Naive thymus-derived CD8-positive, alpha-beta T cell (primary cell): ENCODE results near the gene NUMA1. TPM values are rescaled to one million over a fixed set of nuclear protein-coding genes. Genes with fewer than 3 reads are reported as not detected.
A peak's percentile ranks its signal among the peaks of the same experiment; 100 is the strongest.

Experiments used
- ATAC-seq, 2 donors: fragments of 150-1000 bp; cut with Tn5 transposase in 1 of 2; sonication (Bioruptor Pico), chemical (Tn5 transposase) in 1 of 2; 1 replicate in 1 of 2; 2 replicates in 1 of 2; pipeline ENCODE4 v1.10.0; 2021; ENCODE audit warnings: mild to moderate bottlenecking in 2 of 2, moderate library complexity in 2 of 2
- POLR2A ChIA-PET: fragments of 350-600 bp; sonication (Branson Sonifier 250); formaldehyde crosslinking; loops from one replicate; lab custom pipeline; 2021; ENCODE audit warnings: antibody characterized with exemption; lab: Charles Lee
- DNase-seq, 10 donors: peaks; one replicate each; pipeline versions ENCODE4 v3.0.0 to v3.0.0-alpha.2; 2020 to 2022
- H3K27ac Mint-ChIP-seq, 10 donors: one replicate each; pipeline ENCODE4 v1.8.0; 2020 to 2022; ENCODE audit warnings: mild to moderate bottlenecking in 10 of 10, mixed read lengths in 10 of 10, moderate library complexity in 4 of 10, inconsistent platforms in 1 of 10
- H3K27me3 Mint-ChIP-seq, 5 donors: one replicate each; pipeline ENCODE4 v1.8.0; 2021 to 2022; ENCODE audit warnings: mixed read lengths in 5 of 5
- H3K36me3 Mint-ChIP-seq, 3 donors: one replicate each; pipeline ENCODE4 v1.8.0; 2020 to 2022; ENCODE audit warnings: mixed read lengths in 3 of 3, mild to moderate bottlenecking in 2 of 3, inconsistent platforms in 1 of 3
- H3K4me1 Mint-ChIP-seq, 4 donors: one replicate each; pipeline ENCODE4 v1.8.0; 2021 to 2022; ENCODE audit warnings: mixed read lengths in 4 of 4
- H3K4me3 Mint-ChIP-seq, 10 donors: one replicate each; pipeline ENCODE4 v1.8.0; 2020 to 2022; ENCODE audit warnings: mild to moderate bottlenecking in 10 of 10, mixed read lengths in 10 of 10, moderate library complexity in 6 of 10, inconsistent platforms in 1 of 10
- H3K9me3 Mint-ChIP-seq, 9 donors: one replicate each; pipeline ENCODE4 v1.8.0; 2020 to 2022; ENCODE audit warnings: mixed read lengths in 9 of 9, mild to moderate bottlenecking in 3 of 9, inconsistent platforms in 1 of 9, moderate library complexity in 1 of 9
- polyA plus RNA-seq, 3 donors: library from polyadenylated mRNA; unstranded; fragments of 300-500 nt; fragmentation: Illumina TruSeq; gene quantifications; one replicate each; pipeline ENCODE4 v1.2.3, GENCODE V29; 2021
- total RNA-seq, 8 experiments: library from RNA in 2 of 8; stranded (reverse) in 2 of 8; gene quantifications; one replicate each; pipeline ENCODE4 v1.2.3 and lab custom pipeline; 2021 to 2026

The NUMA1 gene
- total and polyA plus RNA-seq, 5 experiments from 2014 or later, result 12.0 to 442 (median 119) TPM

GRCh38 chr11:72030472-72031045, 49.8 kb downstream of the NUMA1 start:
- peaks cover 24 to 77% (median 62%) of the 10 kb centered on the region in 4 donors for H3K4me1 Mint-ChIP-seq
- DNase-seq (no peak), ATAC-seq (no peak)
- POLR2A ChIA-PET, result interaction anchor here (0.7 to 9.2 kb wide), 2 partner anchors 9 to 36 kb away, joined by 3 to 85 read pairs; no protein-coding TSS in a partner anchor
- no peaks in the 10 kb centered on the region for H3K9me3 Mint-ChIP-seq
- no peaks in the 10 kb centered on the region for H3K27me3 Mint-ChIP-seq
- peaks cover 0 to 84% (median 9%) of the 10 kb centered on the region in 3 donors for H3K36me3 Mint-ChIP-seq
- H3K27ac Mint-ChIP-seq, result peak overlapping the region; percentile 49 to 86 (median 78)
- H3K4me3 Mint-ChIP-seq, result peak overlapping the region in 8 of 10 donors; percentile 27 to 66 (median 39)

- DNase-seq (no peak), ATAC-seq (no peak)
- H3K9me3 Mint-ChIP-seq, result no peaks in the 10 kb centered on the region
- H3K27me3 Mint-ChIP-seq, result no peaks in the 10 kb centered on the region
- H3K4me3 Mint-ChIP-seq, result no peak overlapping the region
- POLR2A ChIA-PET, result interaction anchor here (1.3 to 9.2 kb wide), 3 partner anchors 13 to 85 kb away, joined by 3 to 85 read pairs (median 4); no protein-coding TSS in a partner anchor
- peaks cover 0 to 89% (median 12%) of the 10 kb centered on the region in 3 donors for H3K36me3 Mint-ChIP-seq
- H3K4me1 Mint-ChIP-seq, result peaks cover 30 to 59% (median 53%) of the 10 kb centered on the region in 4 donors
- H3K27ac Mint-ChIP-seq, result peak overlapping the region; percentile 48 to 93 (median 78)
These were observed 54.3 kb downstream of the NUMA1 start for GRCh38 chr11:72026090-72026489.

- Mint-ChIP-seq H3K9me3 (no peaks in the 10 kb centered on the region), H3K4me3 (no peak overlapping the region), H3K27me3 (no peaks in the 10 kb centered on the region), H3K27ac (peak overlapping the region in 4 of 10 donors; percentile 6 to 85 (median 82)), H3K4me1 (peaks cover 23 to 43% (median 39%) of the 10 kb centered on the region in 4 donors), H3K36me3 (peaks cover 0 to 90% (median 20%) of the 10 kb centered on the region in 3 donors)
- no peak for ATAC-seq
- DNase-seq, result no peak
- POLR2A ChIA-PET, result interaction anchor here (1.2 to 9.2 kb wide), 6 partner anchors 9 to 68 kb away, joined by 3 to 85 read pairs (median 6); no protein-coding TSS in a partner anchor
These were observed 56.1 kb downstream of the NUMA1 start for GRCh38 chr11:72024069-72024754.

- peak overlapping the region in 4 of 10 donors; percentile 41 to 65 (median 54) for H3K27ac Mint-ChIP-seq
- peaks cover 0 to 90% (median 26%) of the 10 kb centered on the region in 3 donors for H3K36me3 Mint-ChIP-seq
- H3K9me3 Mint-ChIP-seq, result no peaks in the 10 kb centered on the region
- H3K27me3 Mint-ChIP-seq, result no peaks in the 10 kb centered on the region
- no peak for DNase-seq
- H3K4me1 Mint-ChIP-seq, result peaks cover 20 to 36% (median 31%) of the 10 kb centered on the region in 4 donors
- H3K4me3 Mint-ChIP-seq, result no peak overlapping the region
- no peak for ATAC-seq
- POLR2A ChIA-PET, result no interaction called here
These were observed 57.0 kb downstream of the NUMA1 start for GRCh38 chr11:72023335-72023734.

GRCh38 chr11:72018171-72018570, 62.2 kb downstream of the NUMA1 start:
- POLR2A ChIA-PET, result no interaction called here
- no peak for ATAC-seq
- H3K27ac Mint-ChIP-seq, result peak overlapping the region in 7 of 10 donors; percentile 14 to 81 (median 57)

GRCh38 chr11:72015511-72016061, 64.8 kb downstream of the NUMA1 start:
- H3K36me3 Mint-ChIP-seq, result peaks cover 0 to 96% (median 34%) of the 10 kb centered on the region in 3 donors
- POLR2A ChIA-PET, result interaction anchor here (0.6 to 2.1 kb wide), 6 partner anchors 9 to 41 kb away, joined by 3 to 6 read pairs (median 5); no protein-coding TSS in a partner anchor
- no peak overlapping the region for H3K4me3 Mint-ChIP-seq
- DNase-seq (no peak), ATAC-seq (no peak)
- H3K4me1 Mint-ChIP-seq, result peaks cover 2 to 24% (median 11%) of the 10 kb centered on the region in 4 donors
- H3K27me3 Mint-ChIP-seq, result no peaks in the 10 kb centered on the region
- H3K27ac Mint-ChIP-seq, result peak overlapping the region in 8 of 10 donors; percentile 10 to 87 (median 68)
- no peaks in the 10 kb centered on the region for H3K9me3 Mint-ChIP-seq

More at GRCh38 chr11:72018171-72018570, 62.2 kb downstream of the NUMA1 start:
- no peaks in the 10 kb centered on the region for H3K9me3 Mint-ChIP-seq
- no peak for DNase-seq
- H3K27me3 Mint-ChIP-seq, result no peaks in the 10 kb centered on the region
- no peak overlapping the region for H3K4me3 Mint-ChIP-seq
- peaks cover 0 to 96% (median 34%) of the 10 kb centered on the region in 3 donors for H3K36me3 Mint-ChIP-seq
- peaks cover 2 to 21% (median 7%) of the 10 kb centered on the region in 4 donors for H3K4me1 Mint-ChIP-seq

- Mint-ChIP-seq H3K4me3 (no peak overlapping the region), H3K9me3 (no peaks in the 10 kb centered on the region), H3K27me3 (no peaks in the 10 kb centered on the region), H3K4me1 (peaks cover 2 to 24% (median 11%) of the 10 kb centered on the region in 4 donors), H3K27ac (peak overlapping the region in 5 of 10 donors; percentile 19 to 89 (median 66)), H3K36me3 (peaks cover 0 to 96% (median 28%) of the 10 kb centered on the region in 3 donors)
- DNase-seq, result no peak
- no peak for ATAC-seq
- POLR2A ChIA-PET, result interaction anchor here (0.6 to 2.1 kb wide), 5 partner anchors 10 to 26 kb away, joined by 3 to 6 read pairs (median 4); no protein-coding TSS in a partner anchor
These were observed 65.5 kb downstream of the NUMA1 start for GRCh38 chr11:72014761-72015320.

- peaks cover under 1 to 24% (median 11%) of the 10 kb centered on the region in 4 donors for H3K4me1 Mint-ChIP-seq
- DNase-seq (no peak), ATAC-seq (no peak)
- POLR2A ChIA-PET, result interaction anchor here (0.9 to 2.1 kb wide), 3 partner anchors 9 to 14 kb away, joined by 4 to 6 read pairs (median 4); no protein-coding TSS in a partner anchor
- no peaks in the 10 kb centered on the region for H3K27me3 Mint-ChIP-seq
- no peak overlapping the region for H3K4me3 Mint-ChIP-seq
- no peaks in the 10 kb centered on the region for H3K9me3 Mint-ChIP-seq
- peak overlapping the region in 7 of 10 donors; percentile 19 to 95 (median 49) for H3K27ac Mint-ChIP-seq
- H3K36me3 Mint-ChIP-seq, result peaks cover 0 to 95% (median 25%) of the 10 kb centered on the region in 3 donors
These were observed 66.3 kb downstream of the NUMA1 start for GRCh38 chr11:72013765-72014711.

GRCh38 chr11:72012897-72013721, 67.2 kb downstream of the NUMA1 start:
- Mint-ChIP-seq H3K27ac (peak overlapping the region in 7 of 10 donors; percentile 7 to 95 (median 50)), H3K4me1 (peaks cover 0 to 24% (median 12%) of the 10 kb centered on the region in 4 donors), H3K36me3 (peaks cover 0 to 95% (median 23%) of the 10 kb centered on the region in 3 donors), H3K27me3 (no peaks in the 10 kb centered on the region), H3K9me3 (no peaks in the 10 kb centered on the region), H3K4me3 (no peak overlapping the region)
- no peak for DNase-seq
- ATAC-seq, result no peak
- POLR2A ChIA-PET, result interaction anchor here (1.3 kb wide), 1 partner anchor 12 kb away, joined by 5 read pairs; no protein-coding TSS in a partner anchor

- Mint-ChIP-seq H3K9me3 (no peaks in the 10 kb centered on the region), H3K4me1 (peaks cover 0 to 24% (median 12%) of the 10 kb centered on the region in 4 donors), H3K36me3 (peaks cover 0 to 95% (median 25%) of the 10 kb centered on the region in 3 donors), H3K27ac (peak overlapping the region in 8 of 10 donors; percentile 41 to 91 (median 72)), H3K4me3 (no peak overlapping the region), H3K27me3 (no peaks in the 10 kb centered on the region)
- POLR2A ChIA-PET, result interaction anchor here (1.3 kb wide), 1 partner anchor 13 kb away, joined by 5 read pairs; no protein-coding TSS in a partner anchor
- no peak for ATAC-seq
- DNase-seq, result no peak
These were observed 68.2 kb downstream of the NUMA1 start for GRCh38 chr11:72012091-72012630.
